HepG2 (cell line): ENCODE data around the gene TM4SF1. TPM values are rescaled to one million over a fixed set of nuclear protein-coding genes. Genes with fewer than 3 reads are reported as not detected.

Source experiments
- AGO2 ChIP-seq: fragments of 200-400 bp; formaldehyde crosslinking; optimal IDR thresholded peaks from 2 replicates; pipeline ENCODE3; 2017; ENCODE audit warnings: mild to moderate bottlenecking, low read depth, low read length, moderate library complexity
- ATF1 ChIP-seq: IDR thresholded peaks from 2 replicates; pipeline ENCODE4 v1.6.1; 2016; ENCODE audit warnings: mild to moderate bottlenecking, control low read depth
- ATF7-NPFF ChIP-seq: sonication (generic); formaldehyde crosslinking; IDR thresholded peaks from 2 replicates; pipeline ENCODE4 v1.8.1; 2023; ENCODE audit warnings: mild to moderate bottlenecking, low read depth, missing genetic modification reagents, moderate library complexity
- BORCS8-MEF2B ChIP-seq: sonication (generic); formaldehyde crosslinking; IDR thresholded peaks from 2 replicates; pipeline ENCODE4 v1.8.0; 2022; ENCODE audit warnings: mild to moderate bottlenecking, missing genetic modification reagents
- ELK4 ChIP-seq: sonication (generic); formaldehyde crosslinking; IDR thresholded peaks from 2 replicates; pipeline ENCODE4 v1.9.0; 2021; ENCODE audit warnings: missing genetic modification reagents, borderline replicate concordance
- ERF ChIP-seq: IDR thresholded peaks from 2 replicates; pipeline ENCODE4 v1.6.1; 2018; ENCODE audit warnings: missing biosample characterization, missing genetic modification reagents
- FOSL2 ChIP-seq: sonication (generic); formaldehyde crosslinking; IDR thresholded peaks from 2 replicates; pipeline ENCODE4 v1.4.0; 2020; ENCODE audit warnings: missing genetic modification reagents
- FOXJ3 ChIP-seq: sonication (generic); formaldehyde crosslinking; IDR thresholded peaks from 2 replicates; pipeline ENCODE4 v1.4.0; 2020; ENCODE audit warnings: missing genetic modification reagents, mild to moderate bottlenecking, borderline replicate concordance
- HNF4A ChIP-seq: sonication (generic); formaldehyde crosslinking; IDR thresholded peaks from 2 replicates; pipeline ENCODE4 v1.4.0; 2020; ENCODE audit warnings: missing genetic modification reagents
- HNRNPH1 ChIP-seq: fragments of 200-400 bp; formaldehyde crosslinking; optimal IDR thresholded peaks from 2 replicates; pipeline ENCODE3; 2017; ENCODE audit warnings: mild to moderate bottlenecking, low read depth, low read length
- JDP2 ChIP-seq: sonication (generic); formaldehyde crosslinking; IDR thresholded peaks from 2 replicates; pipeline ENCODE4 v1.8.1; 2022; ENCODE audit warnings: missing genetic modification reagents, borderline replicate concordance
- MEIS2 ChIP-seq: sonication (generic); formaldehyde crosslinking; IDR thresholded peaks from 2 replicates; pipeline ENCODE4 v1.9.0; 2021; ENCODE audit warnings: mild to moderate bottlenecking, missing genetic modification reagents
- MXI1 ChIP-seq: IDR thresholded peaks from 3 replicates; pipeline ENCODE4 v1.6.1; 2012; ENCODE audit warnings: low read depth, low read length, inconsistent platforms, borderline replicate concordance
- NR1H2 ChIP-seq: sonication (generic); formaldehyde crosslinking; IDR thresholded peaks from 2 replicates; pipeline ENCODE4 v1.8.1; 2022; ENCODE audit warnings: low read depth, missing genetic modification reagents, borderline replicate concordance
- PAWR ChIP-seq: sonication (generic); formaldehyde crosslinking; IDR thresholded peaks from 2 replicates; pipeline ENCODE4 v1.4.0; 2020; ENCODE audit warnings: missing genetic modification reagents, mild to moderate bottlenecking, borderline replicate concordance
- SAP130 ChIP-seq: IDR thresholded peaks from 2 replicates; pipeline ENCODE4 v1.6.1; 2016; ENCODE audit warnings: low read depth
- SIX1 ChIP-seq: sonication (generic); formaldehyde crosslinking; IDR thresholded peaks from 2 replicates; pipeline ENCODE4 v1.4.0; 2020; ENCODE audit warnings: missing genetic modification reagents, borderline replicate concordance
- TOPORS ChIP-seq: sonication (generic); formaldehyde crosslinking; IDR thresholded peaks from 2 replicates; pipeline ENCODE4 v1.8.0; 2023; ENCODE audit warnings: mild to moderate bottlenecking, missing genetic modification reagents
- ZNF10 ChIP-seq: sonication (generic); formaldehyde crosslinking; IDR thresholded peaks from 2 replicates; pipeline ENCODE4 v1.4.0; 2020; ENCODE audit warnings: mild to moderate bottlenecking, low read depth, missing genetic modification reagents, borderline replicate concordance
- ZNF276 ChIP-seq: sonication (generic); formaldehyde crosslinking; IDR thresholded peaks from 2 replicates; pipeline ENCODE4 v1.4.0; 2020; ENCODE audit warnings: mild to moderate bottlenecking, low read depth, missing genetic modification reagents
- ZNF354B ChIP-seq: sonication (generic); formaldehyde crosslinking; IDR thresholded peaks from 2 replicates; pipeline ENCODE4 v1.8.0; 2022; ENCODE audit warnings: mild to moderate bottlenecking, missing genetic modification reagents
- ZNF468 ChIP-seq: sonication (generic); formaldehyde crosslinking; IDR thresholded peaks from 2 replicates; pipeline ENCODE4 v1.8.0; 2022; ENCODE audit warnings: mild to moderate bottlenecking, moderate library complexity, missing genetic modification reagents
- ZNF503 ChIP-seq: sonication (generic); formaldehyde crosslinking; IDR thresholded peaks from 2 replicates; pipeline ENCODE4 v1.4.0; 2020; ENCODE audit warnings: missing genetic modification reagents
- ZNF530 ChIP-seq: sonication (generic); formaldehyde crosslinking; IDR thresholded peaks from 2 replicates; pipeline ENCODE4 v1.5.0; 2020; ENCODE audit warnings: low read depth, mild to moderate bottlenecking, missing genetic modification reagents
- ZNF570 ChIP-seq: sonication (generic); formaldehyde crosslinking; IDR thresholded peaks from 2 replicates; pipeline ENCODE4 v1.4.0; 2020; ENCODE audit warnings: mild to moderate bottlenecking, missing genetic modification reagents, borderline replicate concordance
- ZNF704 ChIP-seq: sonication (generic); formaldehyde crosslinking; IDR thresholded peaks from 2 replicates; pipeline ENCODE4 v1.8.1; 2023; ENCODE audit warnings: mild to moderate bottlenecking, inconsistent platforms, moderate library complexity, missing genetic modification reagents, borderline replicate concordance
- ZNF776 ChIP-seq: sonication (generic); formaldehyde crosslinking; IDR thresholded peaks from 2 replicates; pipeline ENCODE4 v1.4.0; 2020; ENCODE audit warnings: mild to moderate bottlenecking, missing genetic modification reagents
- ZNF816 ChIP-seq: sonication (generic); formaldehyde crosslinking; IDR thresholded peaks from 2 replicates; pipeline ENCODE4 v1.8.0; 2022; ENCODE audit warnings: missing genetic modification reagents, mild to moderate bottlenecking, borderline replicate concordance
- polyA plus RNA-seq, 8 experiments: library from polyadenylated mRNA; depleted of rRNA in 3 of 8; stranded (reverse) in 7 of 8; unstranded in 1 of 8; fragments of >200 nt; fragmentation: Illumina TruSeq in 4 of 8; extraction: Trizol in 4 of 8; gene quantifications; 2 replicates each; pipeline versions ENCODE4 v1.2.1 to v1.2.3, GENCODE V29; 2011 to 2016; ENCODE audit warnings: low read depth in 4 of 8, missing spikeins in 1 of 8, mixed read lengths in 1 of 8; ENCODE audit not compliant: insufficient read depth in 1 of 8
- total RNA-seq, 5 experiments: library from RNA; depleted of rRNA; stranded (reverse); fragments of >200 nt; fragmentation: Illumina TruSeq; extraction: Trizol; gene quantifications; 2 replicates each; pipeline ENCODE4 v1.2.3, GENCODE V29; 2016; ENCODE audit warnings: low read depth in 1 of 5

Gene TM4SF1
- total and polyA plus RNA-seq, 2 of the 13 experiments (the other 11 are each of a cell fraction or from before 2014, with no cell fraction given): 431 to 1,359 TPM

GRCh38 chr3:149371723-149372114 is 5.7 kb downstream of the TM4SF1 start (continued):
- TF ChIP-seq ZNF468 (CRISPR knock-in tag): no peak
- no peak for TF ChIP-seq ZNF276
- no peak for TF ChIP-seq ZNF354B (CRISPR knock-in tag)
- no peak for TF ChIP-seq NR1H2 (CRISPR knock-in tag)
- no peak for TF ChIP-seq JDP2
- TF ChIP-seq TOPORS (CRISPR knock-in tag): no peak
- TF ChIP-seq ATF1 (CRISPR knock-in tag): no peak
- no peak for TF ChIP-seq ZNF570 (CRISPR knock-in tag)
- no peak for TF ChIP-seq ATF7-NPFF (CRISPR knock-in tag)
- TF ChIP-seq ZNF530 (CRISPR knock-in tag): no peak
- TF ChIP-seq BORCS8-MEF2B (CRISPR knock-in tag): no peak
- TF ChIP-seq ZNF704 (CRISPR knock-in tag): no peak
- no peak for TF ChIP-seq HNRNPH1
- TF ChIP-seq MEIS2 (CRISPR knock-in tag): no peak
- no peak for TF ChIP-seq ZNF816 (CRISPR knock-in tag)
- TF ChIP-seq ERF (CRISPR knock-in tag): no peak
- no peak for TF ChIP-seq MXI1
- no peak for TF ChIP-seq ZNF776 (CRISPR knock-in tag)
- TF ChIP-seq FOXJ3 (CRISPR knock-in tag): no peak
- no peak for TF ChIP-seq ZNF503 (CRISPR knock-in tag)
- TF ChIP-seq AGO2: peak; percentile 58
- TF ChIP-seq FOSL2 (CRISPR knock-in tag): no peak
- TF ChIP-seq SIX1 (CRISPR knock-in tag): no peak
- no peak for TF ChIP-seq ELK4
- TF ChIP-seq ZNF10 (CRISPR knock-in tag): no peak
- TF ChIP-seq PAWR (CRISPR knock-in tag): no peak
- TF ChIP-seq SAP130 (CRISPR knock-in tag): peak; percentile 1; the same call in 1 of the 2 replicates
- TF ChIP-seq HNF4A (CRISPR knock-in tag): no peak
